ENCODE results near the gene TMEM135.

Gene TMEM135

GRCh38 chr11:87239001-87239400, 201.3 kb downstream of the TMEM135 start:
- H3K27ac ChIP-seq (ENCODE audit: low read depth, low read length) = no peak overlapping the region
- no peak overlapping the region for H3K4me3 ChIP-seq (ENCODE audit: low read depth in 1 of 2, low read length in 2 of 2)
- H3K36me3 ChIP-seq (ENCODE audit: control insufficient read depth in 1 of 2, insufficient read depth in 2 of 2, low read length in 2 of 2) = no peaks in the 10 kb centered on the region
- H3K9ac ChIP-seq (ENCODE audit: low read depth in 1 of 2, low read length in 2 of 2) = no peak overlapping the region
- no peaks in the 10 kb centered on the region for H3K9me3 ChIP-seq (ENCODE audit: control insufficient read depth in 1 of 2, low read length in 2 of 2)
- H3K27me3 ChIP-seq (ENCODE audit: control insufficient read depth in 1 of 2, insufficient read depth in 2 of 2, low read length in 2 of 2) = no peaks in the 10 kb centered on the region
- no peaks in the 10 kb centered on the region for H3K4me1 ChIP-seq (ENCODE audit: control insufficient read depth in 1 of 2, insufficient read depth in 2 of 2, low read length in 2 of 2)

- Histone ChIP-seq H3K4me1 (ENCODE audit: control insufficient read depth in 1 of 2, insufficient read depth in 2 of 2, low read length in 2 of 2) (no peaks in the 10 kb centered on the region), H3K27ac (ENCODE audit: low read depth, low read length) (no peak overlapping the region), H3K9me3 (ENCODE audit: control insufficient read depth in 1 of 2, low read length in 2 of 2) (no peaks in the 10 kb centered on the region), H3K36me3 (ENCODE audit: control insufficient read depth in 1 of 2, insufficient read depth in 2 of 2, low read length in 2 of 2) (no peaks in the 10 kb centered on the region), H3K27me3 (ENCODE audit: control insufficient read depth in 1 of 2, insufficient read depth in 2 of 2, low read length in 2 of 2) (no peaks in the 10 kb centered on the region), H3K4me3 (ENCODE audit: low read depth in 1 of 2, low read length in 2 of 2) (no peak overlapping the region), H3K9ac (ENCODE audit: low read depth in 1 of 2, low read length in 2 of 2) (no peak overlapping the region)
Observed at GRCh38 chr11:87239531-87239930, 201.8 kb downstream of the TMEM135 start.

- no peaks in the 10 kb centered on the region for H3K36me3 ChIP-seq (ENCODE audit: control insufficient read depth in 1 of 2, insufficient read depth in 2 of 2, low read length in 2 of 2)
- no peak overlapping the region for H3K9ac ChIP-seq (ENCODE audit: low read depth in 1 of 2, low read length in 2 of 2)
- H3K4me3 ChIP-seq (ENCODE audit: low read depth in 1 of 2, low read length in 2 of 2) = no peak overlapping the region
- H3K27ac ChIP-seq (ENCODE audit: low read depth, low read length) = no peak overlapping the region
- no peaks in the 10 kb centered on the region for H3K4me1 ChIP-seq (ENCODE audit: control insufficient read depth in 1 of 2, insufficient read depth in 2 of 2, low read length in 2 of 2)
- H3K27me3 ChIP-seq (ENCODE audit: control insufficient read depth in 1 of 2, insufficient read depth in 2 of 2, low read length in 2 of 2) = no peaks in the 10 kb centered on the region
- H3K9me3 ChIP-seq (ENCODE audit: control insufficient read depth in 1 of 2, low read length in 2 of 2) = no peaks in the 10 kb centered on the region
Observed at GRCh38 chr11:87251560-87251959, 213.8 kb downstream of the TMEM135 start.

GRCh38 chr11:87252869-87253268, 215.1 kb downstream of the TMEM135 start:
- H3K27ac ChIP-seq (ENCODE audit: low read depth, low read length) = no peak overlapping the region

DNA sequence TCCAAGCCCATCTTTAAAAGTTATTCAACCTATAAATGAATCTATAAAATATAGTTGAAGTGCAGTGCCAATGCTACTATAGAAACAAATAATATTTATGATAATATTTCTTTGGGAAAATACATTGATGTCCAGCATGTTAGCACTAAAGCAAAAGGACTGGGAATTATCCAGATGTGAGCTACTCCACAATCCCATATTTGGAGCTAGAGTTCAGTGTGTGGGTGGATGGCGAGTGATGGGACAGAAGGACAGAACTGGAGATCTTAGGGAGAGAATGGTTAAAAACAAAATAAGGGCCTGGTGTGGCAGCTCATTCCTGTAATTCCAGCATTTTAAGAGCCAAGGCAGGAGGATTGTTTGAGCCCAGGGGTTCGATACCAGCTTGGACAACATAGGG, 216.8 kb downstream of the TMEM135 start:
- Histone ChIP-seq H3K36me3 (ENCODE audit: control insufficient read depth in 1 of 2, insufficient read depth in 2 of 2, low read length in 2 of 2) (no peaks in the 10 kb centered on the region), H3K4me1 (ENCODE audit: control insufficient read depth in 1 of 2, insufficient read depth in 2 of 2, low read length in 2 of 2) (no peaks in the 10 kb centered on the region), H3K9me3 (ENCODE audit: control insufficient read depth in 1 of 2, low read length in 2 of 2) (no peaks in the 10 kb centered on the region), H3K9ac (ENCODE audit: low read depth in 1 of 2, low read length in 2 of 2) (no peak overlapping the region), H3K4me3 (ENCODE audit: low read depth in 1 of 2, low read length in 2 of 2) (no peak overlapping the region), H3K27ac (ENCODE audit: low read depth, low read length) (no peak overlapping the region), H3K27me3 (ENCODE audit: control insufficient read depth in 1 of 2, insufficient read depth in 2 of 2, low read length in 2 of 2) (no peaks in the 10 kb centered on the region)

More at GRCh38 chr11:87252869-87253268, 215.1 kb downstream of the TMEM135 start:
- no peak overlapping the region for H3K4me3 ChIP-seq (ENCODE audit: low read depth in 1 of 2, low read length in 2 of 2)
- no peaks in the 10 kb centered on the region for H3K4me1 ChIP-seq (ENCODE audit: control insufficient read depth in 1 of 2, insufficient read depth in 2 of 2, low read length in 2 of 2)
- H3K9me3 ChIP-seq (ENCODE audit: control insufficient read depth in 1 of 2, low read length in 2 of 2) = no peaks in the 10 kb centered on the region
- no peak overlapping the region for H3K9ac ChIP-seq (ENCODE audit: low read depth in 1 of 2, low read length in 2 of 2)
- no peaks in the 10 kb centered on the region for H3K36me3 ChIP-seq (ENCODE audit: control insufficient read depth in 1 of 2, insufficient read depth in 2 of 2, low read length in 2 of 2)
- H3K27me3 ChIP-seq (ENCODE audit: control insufficient read depth in 1 of 2, insufficient read depth in 2 of 2, low read length in 2 of 2) = no peaks in the 10 kb centered on the region

- H3K36me3 ChIP-seq (ENCODE audit: control insufficient read depth in 1 of 2, insufficient read depth in 2 of 2, low read length in 2 of 2) = no peaks in the 10 kb centered on the region
- H3K4me3 ChIP-seq (ENCODE audit: low read depth in 1 of 2, low read length in 2 of 2) = no peak overlapping the region
- no peak overlapping the region for H3K9ac ChIP-seq (ENCODE audit: low read depth in 1 of 2, low read length in 2 of 2)
- H3K9me3 ChIP-seq (ENCODE audit: control insufficient read depth in 1 of 2, low read length in 2 of 2) = no peaks in the 10 kb centered on the region
- H3K27ac ChIP-seq (ENCODE audit: low read depth, low read length) = no peak overlapping the region
- H3K4me1 ChIP-seq (ENCODE audit: control insufficient read depth in 1 of 2, insufficient read depth in 2 of 2, low read length in 2 of 2) = no peaks in the 10 kb centered on the region
- no peaks in the 10 kb centered on the region for H3K27me3 ChIP-seq (ENCODE audit: control insufficient read depth in 1 of 2, insufficient read depth in 2 of 2, low read length in 2 of 2)
Observed at GRCh38 chr11:87255589-87255988, 217.9 kb downstream of the TMEM135 start.

GRCh38 chr11:87256694-87257340, 219.1 kb downstream of the TMEM135 start:
- Histone ChIP-seq H3K4me1 (ENCODE audit: control insufficient read depth in 1 of 2, insufficient read depth in 2 of 2, low read length in 2 of 2) (no peaks in the 10 kb centered on the region), H3K9me3 (ENCODE audit: control insufficient read depth in 1 of 2, low read length in 2 of 2) (no peaks in the 10 kb centered on the region), H3K4me3 (ENCODE audit: low read depth in 1 of 2, low read length in 2 of 2) (no peak overlapping the region), H3K36me3 (ENCODE audit: control insufficient read depth in 1 of 2, insufficient read depth in 2 of 2, low read length in 2 of 2) (no peaks in the 10 kb centered on the region), H3K9ac (ENCODE audit: low read depth in 1 of 2, low read length in 2 of 2) (no peak overlapping the region), H3K27me3 (ENCODE audit: control insufficient read depth in 1 of 2, insufficient read depth in 2 of 2, low read length in 2 of 2) (no peaks in the 10 kb centered on the region), H3K27ac (ENCODE audit: low read depth, low read length) (no peak overlapping the region)

GRCh38 chr11:87258171-87258833, 220.6 kb downstream of the TMEM135 start:
- Histone ChIP-seq H3K4me3 (ENCODE audit: low read depth in 1 of 2, low read length in 2 of 2) (no peak overlapping the region), H3K27me3 (ENCODE audit: control insufficient read depth in 1 of 2, insufficient read depth in 2 of 2, low read length in 2 of 2) (no peaks in the 10 kb centered on the region), H3K9ac (ENCODE audit: low read depth in 1 of 2, low read length in 2 of 2) (no peak overlapping the region), H3K27ac (ENCODE audit: low read depth, low read length) (no peak overlapping the region), H3K4me1 (ENCODE audit: control insufficient read depth in 1 of 2, insufficient read depth in 2 of 2, low read length in 2 of 2) (no peaks in the 10 kb centered on the region), H3K36me3 (ENCODE audit: control insufficient read depth in 1 of 2, insufficient read depth in 2 of 2, low read length in 2 of 2) (no peaks in the 10 kb centered on the region), H3K9me3 (ENCODE audit: control insufficient read depth in 1 of 2, low read length in 2 of 2) (no peaks in the 10 kb centered on the region)

DNA sequence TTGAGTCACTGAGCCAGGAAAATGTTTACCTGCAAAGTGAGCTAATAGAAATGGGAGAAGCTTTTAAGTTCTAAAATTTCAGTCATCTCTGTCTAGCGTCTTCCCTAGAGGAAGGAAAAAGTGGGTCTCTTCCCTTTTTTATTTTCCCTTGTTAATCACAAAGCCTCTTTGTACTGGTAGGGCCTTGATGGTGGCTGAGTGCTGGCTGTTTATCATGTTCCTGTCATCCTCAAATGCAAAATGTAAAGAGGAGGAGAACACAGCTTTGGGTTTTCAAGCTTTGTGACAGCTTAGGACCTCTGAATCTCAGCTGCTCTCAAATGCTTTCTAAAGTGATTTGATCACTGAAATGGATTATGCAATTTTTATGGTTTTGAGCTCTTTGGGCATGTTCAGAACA, 222.0 kb downstream of the TMEM135 start:
- Histone ChIP-seq H3K27me3 (ENCODE audit: control insufficient read depth in 1 of 2, insufficient read depth in 2 of 2, low read length in 2 of 2) (no peaks in the 10 kb centered on the region), H3K4me3 (ENCODE audit: low read depth in 1 of 2, low read length in 2 of 2) (no peak overlapping the region), H3K9ac (ENCODE audit: low read depth in 1 of 2, low read length in 2 of 2) (no peak overlapping the region), H3K9me3 (ENCODE audit: control insufficient read depth in 1 of 2, low read length in 2 of 2) (no peaks in the 10 kb centered on the region), H3K36me3 (ENCODE audit: control insufficient read depth in 1 of 2, insufficient read depth in 2 of 2, low read length in 2 of 2) (no peaks in the 10 kb centered on the region), H3K4me1 (ENCODE audit: control insufficient read depth in 1 of 2, insufficient read depth in 2 of 2, low read length in 2 of 2) (no peaks in the 10 kb centered on the region), H3K27ac (ENCODE audit: low read depth, low read length) (no peak overlapping the region)

DNA sequence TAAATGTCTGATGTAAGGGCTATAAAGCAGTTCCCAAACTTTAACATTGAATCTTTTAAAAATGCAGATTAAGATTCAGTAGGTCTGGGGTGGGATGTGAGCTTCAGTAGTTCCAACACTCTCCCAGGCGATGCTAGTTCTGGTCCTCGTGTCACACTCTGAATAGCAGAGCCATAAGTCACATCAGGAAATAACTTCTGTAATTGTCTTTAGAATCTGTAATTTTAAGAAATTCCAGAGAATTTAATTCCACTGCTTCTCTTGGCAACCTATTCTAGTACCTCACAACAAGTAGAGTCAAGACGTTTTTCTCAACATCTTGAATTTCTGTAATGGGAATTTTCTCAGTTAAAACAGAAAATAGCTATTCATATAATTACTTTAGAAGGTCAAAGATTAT, 223.1 kb downstream of the TMEM135 start:
- Histone ChIP-seq H3K27ac (ENCODE audit: low read depth, low read length) (no peak overlapping the region), H3K4me1 (ENCODE audit: control insufficient read depth in 1 of 2, insufficient read depth in 2 of 2, low read length in 2 of 2) (no peaks in the 10 kb centered on the region), H3K9ac (ENCODE audit: low read depth in 1 of 2, low read length in 2 of 2) (no peak overlapping the region), H3K4me3 (ENCODE audit: low read depth in 1 of 2, low read length in 2 of 2) (no peak overlapping the region), H3K36me3 (ENCODE audit: control insufficient read depth in 1 of 2, insufficient read depth in 2 of 2, low read length in 2 of 2) (no peaks in the 10 kb centered on the region), H3K9me3 (ENCODE audit: control insufficient read depth in 1 of 2, low read length in 2 of 2) (no peaks in the 10 kb centered on the region), H3K27me3 (ENCODE audit: control insufficient read depth in 1 of 2, insufficient read depth in 2 of 2, low read length in 2 of 2) (no peaks in the 10 kb centered on the region)

Data from duodenal mucosa (tissue), 2 donors.